ENCODE data around the gene MYO18B. TPM values are rescaled to one million over a fixed set of nuclear protein-coding genes. Genes with fewer than 3 reads are reported as not detected.

Gene MYO18B
- total RNA-seq, 1 experiment from 2014 or later: not detected

DNA sequence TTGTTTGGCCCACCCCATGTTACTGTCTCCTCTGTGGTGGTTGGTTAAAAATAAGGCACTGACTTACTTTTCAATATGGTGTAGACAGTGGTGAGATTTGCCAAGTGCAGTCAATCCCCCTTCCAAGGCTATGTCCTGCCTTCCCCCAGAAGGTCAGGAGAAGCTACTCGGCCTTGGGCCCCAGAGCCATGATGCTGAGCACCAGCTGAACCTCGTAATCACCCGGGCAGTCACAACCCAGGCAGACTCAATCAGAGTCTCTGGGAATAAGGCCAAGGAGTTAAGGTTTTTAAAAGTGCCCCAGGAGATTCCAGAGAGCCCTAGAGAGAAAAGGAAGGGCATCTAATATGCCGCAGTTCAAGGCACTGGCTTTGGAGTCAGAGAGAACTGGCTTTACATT lies 23.8 kb downstream of the MYO18B start:
- intact Hi-C loops (cut with micrococcal nuclease): no loop called here

DNA sequence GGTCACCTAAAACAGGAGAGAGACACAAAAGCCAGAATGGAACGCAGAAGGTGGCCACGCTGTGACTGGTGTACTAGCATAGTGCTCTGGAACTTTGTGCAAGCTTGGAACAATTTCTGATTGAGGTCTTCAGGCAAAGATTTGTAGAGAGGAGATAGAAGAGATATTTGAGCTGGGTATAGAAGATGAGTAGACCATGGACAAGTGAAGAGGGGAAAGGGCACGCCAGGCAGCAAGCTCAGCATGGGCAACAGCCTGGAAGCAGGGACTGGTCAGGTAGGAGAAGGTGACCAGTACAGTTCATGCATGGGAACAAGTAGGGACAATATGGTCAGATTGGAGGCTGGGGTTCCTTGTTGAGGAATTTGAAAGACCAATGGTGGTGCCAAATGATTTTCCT lies 24.4 kb downstream of the MYO18B start:
- no peak overlapping the region for H2AFZ ChIP-seq (ENCODE audit: low read length)
- ChIA-PET POLR2A (ENCODE audit: unreplicated experiment) (no interaction called here), CTCF (no interaction called here)
- intact Hi-C loops (cut with micrococcal nuclease): no loop called here
- H3K27me3 ChIP-seq (ENCODE audit: low read length): no peaks in the 10 kb centered on the region
- no peak overlapping the region for H3K4me3 ChIP-seq (ENCODE audit: low read length)
- no peaks in the 10 kb centered on the region for H3K9me3 ChIP-seq (ENCODE audit: low read length)
- no peak overlapping the region for H3K4me2 ChIP-seq (ENCODE audit: low read length)
- no peak for DNase-seq
- no peaks in the 10 kb centered on the region for H3K4me1 ChIP-seq (ENCODE audit: insufficient read depth, low read length)
- no peaks in the 10 kb centered on the region for H3K79me2 ChIP-seq (ENCODE audit: low read length)
- H3K36me3 ChIP-seq (ENCODE audit: low read depth, low read length): no peaks in the 10 kb centered on the region
- no peak for ATAC-seq
- H3K9ac ChIP-seq (ENCODE audit: low read length): no peak overlapping the region
- H4K20me1 ChIP-seq (ENCODE audit: low read length): no peaks in the 10 kb centered on the region
- H3K27ac ChIP-seq (ENCODE audit: low read length): no peak overlapping the region
- TF ChIP-seq EZH2phosphoT487 (IDR thresholded peaks at IDR 0.05; ENCODE audit: borderline replicate concordance, low read length): no peak
- TF ChIP-seq, protein P1, sequence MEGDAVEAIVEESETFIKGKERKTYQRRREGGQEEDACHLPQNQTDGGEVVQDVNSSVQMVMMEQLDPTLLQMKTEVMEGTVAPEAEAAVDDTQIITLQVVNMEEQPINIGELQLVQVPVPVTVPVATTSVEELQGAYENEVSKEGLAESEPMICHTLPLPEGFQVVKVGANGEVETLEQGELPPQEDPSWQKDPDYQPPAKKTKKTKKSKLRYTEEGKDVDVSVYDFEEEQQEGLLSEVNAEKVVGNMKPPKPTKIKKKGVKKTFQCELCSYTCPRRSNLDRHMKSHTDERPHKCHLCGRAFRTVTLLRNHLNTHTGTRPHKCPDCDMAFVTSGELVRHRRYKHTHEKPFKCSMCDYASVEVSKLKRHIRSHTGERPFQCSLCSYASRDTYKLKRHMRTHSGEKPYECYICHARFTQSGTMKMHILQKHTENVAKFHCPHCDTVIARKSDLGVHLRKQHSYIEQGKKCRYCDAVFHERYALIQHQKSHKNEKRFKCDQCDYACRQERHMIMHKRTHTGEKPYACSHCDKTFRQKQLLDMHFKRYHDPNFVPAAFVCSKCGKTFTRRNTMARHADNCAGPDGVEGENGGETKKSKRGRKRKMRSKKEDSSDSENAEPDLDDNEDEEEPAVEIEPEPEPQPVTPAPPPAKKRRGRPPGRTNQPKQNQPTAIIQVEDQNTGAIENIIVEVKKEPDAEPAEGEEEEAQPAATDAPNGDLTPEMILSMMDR (conservative IDR thresholded peaks at IDR 0.05; ENCODE audit: low read depth, low read length): no peak
- H3K9me2 ChIP-seq (replicated peaks; ENCODE audit: low read length): no peaks in the 10 kb centered on the region
- BruUV-seq (replicated peaks): no TSS peak
- no peaks in the 10 kb centered on the region for H3F3A ChIP-seq (ENCODE audit: low read length, unreplicated experiment)

More for the DNA sequence above, 23.8 kb downstream of the MYO18B start:
- DNase-seq (no peak), ATAC-seq (no peak)
- ChIA-PET POLR2A (ENCODE audit: unreplicated experiment) (no interaction called here), CTCF (no interaction called here)
- Histone ChIP-seq H3K4me3 (ENCODE audit: low read length) (no peak overlapping the region), H3K27ac (ENCODE audit: low read length) (no peak overlapping the region), H3K9ac (ENCODE audit: low read length) (no peak overlapping the region), H3K4me1 (ENCODE audit: insufficient read depth, low read length) (no peaks in the 10 kb centered on the region), H3K9me3 (ENCODE audit: low read length) (no peaks in the 10 kb centered on the region), H3K27me3 (ENCODE audit: low read length) (no peaks in the 10 kb centered on the region), H3K9me2 (replicated peaks; ENCODE audit: low read length) (no peaks in the 10 kb centered on the region), H3K79me2 (ENCODE audit: low read length) (no peaks in the 10 kb centered on the region), H4K20me1 (ENCODE audit: low read length) (no peaks in the 10 kb centered on the region), H3K4me2 (ENCODE audit: low read length) (no peak overlapping the region), H3K36me3 (ENCODE audit: low read depth, low read length) (no peaks in the 10 kb centered on the region), H3F3A (ENCODE audit: low read length, unreplicated experiment) (no peaks in the 10 kb centered on the region), H2AFZ (ENCODE audit: low read length) (no peak overlapping the region)
- TF ChIP-seq EZH2phosphoT487 (IDR thresholded peaks at IDR 0.05; ENCODE audit: borderline replicate concordance, low read length) (no peak), EZH2 (IDR thresholded peaks at IDR 0.05; ENCODE audit: low read length, unreplicated experiment) (no peak)
- TF ChIP-seq, protein P1 (conservative IDR thresholded peaks at IDR 0.05; ENCODE audit: low read depth, low read length): no peak
- BruUV-seq (replicated peaks): no TSS peak

DNA sequence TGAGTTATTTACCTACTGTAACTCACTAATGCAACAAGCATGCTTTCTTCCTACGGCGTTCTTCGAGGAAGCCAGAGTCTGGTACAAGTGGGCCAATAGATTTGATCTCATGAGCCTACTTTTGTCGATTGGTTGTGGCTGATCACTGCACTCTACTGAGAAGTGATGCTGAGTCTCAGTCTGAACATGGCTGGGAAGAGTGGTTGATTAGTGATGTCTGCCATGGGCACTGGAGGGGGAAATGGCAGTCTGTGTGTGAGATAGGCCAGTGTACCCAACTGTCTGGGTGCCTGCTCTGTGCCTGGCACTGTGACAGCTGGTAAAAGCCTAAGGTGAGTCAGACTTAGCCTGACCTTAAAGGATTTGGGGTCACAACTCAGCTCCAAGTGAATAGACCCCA lies 28.3 kb downstream of the MYO18B start:
- no peaks in the 10 kb centered on the region for H3F3A ChIP-seq (ENCODE audit: low read length, unreplicated experiment)
- H3K27ac ChIP-seq (ENCODE audit: low read length): no peak overlapping the region
- H3K9me2 ChIP-seq (replicated peaks; ENCODE audit: low read length): no peaks in the 10 kb centered on the region
- no peaks in the 10 kb centered on the region for H4K20me1 ChIP-seq (ENCODE audit: low read length)
- H3K79me2 ChIP-seq (ENCODE audit: low read length): no peaks in the 10 kb centered on the region
- TF ChIP-seq EZH2 (IDR thresholded peaks at IDR 0.05; ENCODE audit: low read length, unreplicated experiment) (no peak), EZH2phosphoT487 (IDR thresholded peaks at IDR 0.05; ENCODE audit: borderline replicate concordance, low read length) (no peak)
- TF ChIP-seq, protein P1 (conservative IDR thresholded peaks at IDR 0.05; ENCODE audit: low read depth, low read length): no peak
- intact Hi-C loops (cut with micrococcal nuclease): loop anchor here (10.0 kb wide), 1 partner anchor 536 kb away; no protein-coding TSS in a partner anchor
- BruUV-seq (replicated peaks): no TSS peak
- CTCF ChIA-PET: no interaction called here
- H3K4me1 ChIP-seq (ENCODE audit: insufficient read depth, low read length): no peaks in the 10 kb centered on the region
- H3K9ac ChIP-seq (ENCODE audit: low read length): no peak overlapping the region
- no peaks in the 10 kb centered on the region for H3K27me3 ChIP-seq (ENCODE audit: low read length)
- no peak overlapping the region for H2AFZ ChIP-seq (ENCODE audit: low read length)
- H3K4me3 ChIP-seq (ENCODE audit: low read length): no peak overlapping the region
- no peak for ATAC-seq
- no peaks in the 10 kb centered on the region for H3K9me3 ChIP-seq (ENCODE audit: low read length)
- POLR2A ChIA-PET (ENCODE audit: unreplicated experiment): no interaction called here
- DNase-seq: no peak
- H3K4me2 ChIP-seq (ENCODE audit: low read length): no peak overlapping the region
- H3K36me3 ChIP-seq (ENCODE audit: low read depth, low read length): no peaks in the 10 kb centered on the region

All from PC-3 (cell line).